Measurements from ENCODE around the gene MVB12B.

DNA sequence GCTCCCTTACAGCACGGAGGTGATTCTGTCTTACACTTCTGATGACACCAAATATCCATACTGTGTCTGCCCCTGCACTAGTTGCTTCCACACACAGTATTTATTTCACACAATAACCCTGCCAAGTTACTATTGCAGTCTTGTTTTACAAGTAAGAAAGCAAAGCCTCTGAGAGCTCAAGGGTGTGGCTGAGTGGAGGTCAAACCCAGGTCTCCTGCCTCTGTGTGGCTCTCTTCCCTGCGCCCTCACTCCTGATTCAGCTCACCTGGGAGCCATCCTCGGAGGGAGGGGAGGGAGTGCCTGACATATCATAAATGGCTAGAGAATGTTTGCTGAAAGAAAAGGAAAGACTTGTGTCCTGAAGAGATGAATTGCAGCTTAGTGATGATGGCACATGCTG lies 41.0 kb downstream of the MVB12B start:
- no peak for TF ChIP-seq GATA2 (IDR thresholded peaks at IDR 0.05; ENCODE audit: low read depth, low read length)
- TF ChIP-seq GATA3 (IDR thresholded peaks at IDR 0.05; ENCODE audit: low read depth, low read length), result no peak
